HepG2 (cell line): ENCODE results near the gene TLCD3B. TPM values are rescaled to one million over a fixed set of nuclear protein-coding genes. Genes with fewer than 3 reads are reported as not detected.
A peak's percentile ranks its signal among the peaks of the same experiment; 100 is the strongest.

ENCODE experiments used
- ELF3 ChIP-seq: IDR thresholded peaks from 2 replicates; pipeline ENCODE4 v1.6.1; 2016; ENCODE audit warnings: missing genetic modification reagents, missing compliant biosample characterization
- MIER3 ChIP-seq: IDR thresholded peaks from 2 replicates; pipeline ENCODE4 v1.6.1; 2016; ENCODE audit warnings: missing compliant biosample characterization, borderline replicate concordance
- MIXL1 ChIP-seq: IDR thresholded peaks from 2 replicates; pipeline ENCODE4 v1.6.1; 2016
- NKX3-1 ChIP-seq: sonication (generic); formaldehyde crosslinking; IDR thresholded peaks from 2 replicates; pipeline ENCODE4 v1.5.0; 2020; ENCODE audit warnings: missing genetic modification reagents
- NONO ChIP-seq, 2 experiments: fragments of 450-650 bp in 1 of 2; sonication (generic) in 1 of 2; formaldehyde crosslinking in 1 of 2; IDR thresholded peaks in 1 of 2; conservative IDR thresholded peaks in 1 of 2; 2 replicates each; pipeline versions ENCODE4 v1.6.1 to v1.8.0; 2017 to 2022; ENCODE audit warnings: mild to moderate bottlenecking in 1 of 2, missing genetic modification reagents in 1 of 2, moderate library complexity in 1 of 2
- RCOR2 ChIP-seq: IDR thresholded peaks from 2 replicates; pipeline ENCODE4 v1.6.1; 2016; ENCODE audit warnings: missing biosample characterization, missing genetic modification reagents
- SPEN ChIP-seq: sonication (generic); formaldehyde crosslinking; IDR thresholded peaks from 2 replicates; pipeline ENCODE4 v1.5.1; 2020; ENCODE audit warnings: low read depth, mild to moderate bottlenecking, missing genetic modification reagents
- ZNF138 ChIP-seq: sonication (generic); formaldehyde crosslinking; IDR thresholded peaks from 2 replicates; pipeline ENCODE4 v1.5.0; 2020; ENCODE audit warnings: mild to moderate bottlenecking, low read depth, missing genetic modification reagents
- ZNF670 ChIP-seq: sonication (generic); formaldehyde crosslinking; IDR thresholded peaks from 2 replicates; pipeline ENCODE4 v1.8.0; 2022; ENCODE audit warnings: mild to moderate bottlenecking, missing genetic modification reagents, borderline replicate concordance
- ZZZ3 ChIP-seq: sonication (generic); formaldehyde crosslinking; IDR thresholded peaks from 2 replicates; pipeline ENCODE4 v1.4.0; 2020; ENCODE audit warnings: missing genetic modification reagents, mild to moderate bottlenecking, borderline replicate concordance
- polyA plus RNA-seq, 8 experiments: library from polyadenylated mRNA; depleted of rRNA in 3 of 8; stranded (reverse) in 7 of 8; unstranded in 1 of 8; fragments of >200 nt; fragmentation: Illumina TruSeq in 4 of 8; extraction: Trizol in 4 of 8; gene quantifications; 2 replicates each; pipeline versions ENCODE4 v1.2.1 to v1.2.3, GENCODE V29; 2011 to 2016; ENCODE audit warnings: low read depth in 4 of 8, missing spikeins in 1 of 8, mixed read lengths in 1 of 8; ENCODE audit not compliant: insufficient read depth in 1 of 8
- total RNA-seq, 5 experiments: library from RNA; depleted of rRNA; stranded (reverse); fragments of >200 nt; fragmentation: Illumina TruSeq; extraction: Trizol; gene quantifications; 2 replicates each; pipeline ENCODE4 v1.2.3, GENCODE V29; 2016; ENCODE audit warnings: low read depth in 1 of 5
- TF ChIP-seq, protein P1 (sequence below): sonication (generic); formaldehyde crosslinking; IDR thresholded peaks from 2 replicates; pipeline ENCODE4 v1.5.1; 2020; ENCODE audit warnings: mild to moderate bottlenecking, missing genetic modification reagents, moderate library complexity
- TF ChIP-seq, protein P2 (sequence below): sonication (generic); formaldehyde crosslinking; IDR thresholded peaks from 2 replicates; pipeline ENCODE4 v1.5.1; 2020; ENCODE audit warnings: mild to moderate bottlenecking, moderate library complexity, missing genetic modification reagents
- TF ChIP-seq, protein P3 (sequence below): sonication (generic); formaldehyde crosslinking; IDR thresholded peaks from 2 replicates; pipeline ENCODE4 v1.4.0; 2020; ENCODE audit warnings: missing genetic modification reagents
- TF ChIP-seq, protein P4 (sequence below): sonication (generic); formaldehyde crosslinking; IDR thresholded peaks from 2 replicates; pipeline ENCODE4 v1.5.0; 2020; ENCODE audit warnings: mild to moderate bottlenecking, missing genetic modification reagents

Gene TLCD3B
- total and polyA plus RNA-seq, 2 of the 13 experiments (the other 11 are each of a cell fraction or from before 2014, with no cell fraction given): not detected

DNA sequence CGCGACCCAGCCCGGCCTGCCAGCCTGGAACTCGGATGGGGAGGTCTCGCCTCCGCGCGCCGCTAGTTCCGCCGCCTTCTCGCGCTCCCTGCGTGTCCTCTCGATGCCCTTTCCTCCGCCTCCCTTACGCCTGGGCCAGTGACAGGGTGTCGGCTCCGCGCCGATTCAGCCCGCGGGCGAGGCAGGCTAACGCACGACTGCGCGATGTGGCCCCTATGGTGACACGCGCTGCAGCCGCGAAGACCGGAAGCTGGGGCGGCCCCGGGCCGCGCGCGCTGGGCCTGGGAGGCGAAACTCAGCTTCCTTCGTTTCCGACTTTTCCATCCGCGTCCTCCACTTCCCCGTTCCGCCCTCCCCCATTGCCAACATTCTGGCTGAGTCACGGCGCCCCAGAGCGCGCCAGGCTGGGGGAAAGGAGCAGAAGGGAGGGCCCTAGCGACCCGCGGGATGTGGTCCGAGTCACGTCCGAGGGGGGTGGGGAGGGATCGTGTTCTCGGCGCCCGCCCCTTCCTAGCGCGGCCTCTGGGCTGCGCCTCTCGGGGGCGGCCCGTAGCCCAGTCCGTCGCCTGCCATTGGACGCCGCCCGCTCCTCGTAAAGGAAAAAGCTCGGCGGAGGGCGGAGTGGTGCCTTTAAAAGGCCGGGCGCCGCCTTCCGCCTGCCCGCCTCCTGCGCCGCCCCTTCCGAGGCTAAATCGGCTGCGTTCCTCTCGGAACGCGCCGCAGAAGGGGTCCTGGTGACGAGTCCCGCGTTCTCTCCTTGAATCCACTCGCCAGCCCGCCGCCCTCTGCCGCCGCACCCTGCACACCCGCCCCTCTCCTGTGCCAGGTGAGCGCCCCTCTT is 34.3 kb upstream of the TLCD3B start, which contains the start of gene ALDOA (continued):
- TF ChIP-seq, protein P1, sequence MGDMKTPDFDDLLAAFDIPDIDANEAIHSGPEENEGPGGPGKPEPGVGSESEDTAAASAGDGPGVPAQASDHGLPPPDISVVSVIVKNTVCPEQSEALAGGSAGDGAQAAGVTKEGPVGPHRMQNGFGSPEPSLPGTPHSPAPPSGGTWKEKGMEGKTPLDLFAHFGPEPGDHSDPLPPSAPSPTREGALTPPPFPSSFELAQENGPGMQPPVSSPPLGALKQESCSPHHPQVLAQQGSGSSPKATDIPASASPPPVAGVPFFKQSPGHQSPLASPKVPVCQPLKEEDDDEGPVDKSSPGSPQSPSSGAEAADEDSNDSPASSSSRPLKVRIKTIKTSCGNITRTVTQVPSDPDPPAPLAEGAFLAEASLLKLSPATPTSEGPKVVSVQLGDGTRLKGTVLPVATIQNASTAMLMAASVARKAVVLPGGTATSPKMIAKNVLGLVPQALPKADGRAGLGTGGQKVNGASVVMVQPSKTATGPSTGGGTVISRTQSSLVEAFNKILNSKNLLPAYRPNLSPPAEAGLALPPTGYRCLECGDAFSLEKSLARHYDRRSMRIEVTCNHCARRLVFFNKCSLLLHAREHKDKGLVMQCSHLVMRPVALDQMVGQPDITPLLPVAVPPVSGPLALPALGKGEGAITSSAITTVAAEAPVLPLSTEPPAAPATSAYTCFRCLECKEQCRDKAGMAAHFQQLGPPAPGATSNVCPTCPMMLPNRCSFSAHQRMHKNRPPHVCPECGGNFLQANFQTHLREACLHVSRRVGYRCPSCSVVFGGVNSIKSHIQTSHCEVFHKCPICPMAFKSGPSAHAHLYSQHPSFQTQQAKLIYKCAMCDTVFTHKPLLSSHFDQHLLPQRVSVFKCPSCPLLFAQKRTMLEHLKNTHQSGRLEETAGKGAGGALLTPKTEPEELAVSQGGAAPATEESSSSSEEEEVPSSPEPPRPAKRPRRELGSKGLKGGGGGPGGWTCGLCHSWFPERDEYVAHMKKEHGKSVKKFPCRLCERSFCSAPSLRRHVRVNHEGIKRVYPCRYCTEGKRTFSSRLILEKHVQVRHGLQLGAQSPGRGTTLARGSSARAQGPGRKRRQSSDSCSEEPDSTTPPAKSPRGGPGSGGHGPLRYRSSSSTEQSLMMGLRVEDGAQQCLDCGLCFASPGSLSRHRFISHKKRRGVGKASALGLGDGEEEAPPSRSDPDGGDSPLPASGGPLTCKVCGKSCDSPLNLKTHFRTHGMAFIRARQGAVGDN: peak; percentile 99
- peak; percentile 93 for TF ChIP-seq ZNF138
- TF ChIP-seq ZNF670: peak; percentile 96; the same call in 1 of the 2 replicates
- peak; percentile 89 for TF ChIP-seq NKX3-1
- TF ChIP-seq ZZZ3 (CRISPR knock-in tag): peak; percentile 86; the same call in 1 of the 2 replicates
- no peak for TF ChIP-seq NONO (IDR thresholded peaks at IDR 0.05)
- peak; percentile 97 for TF ChIP-seq NONO (CRISPR knock-in tag; conservative IDR thresholded peaks at IDR 0.05)
- TF ChIP-seq MIER3 (CRISPR knock-in tag): peak; percentile 86; the same call in 1 of the 2 replicates
- peak; percentile 60; the same call in 1 of the 2 replicates for TF ChIP-seq MIXL1 (CRISPR knock-in tag)
- TF ChIP-seq, protein P2, sequence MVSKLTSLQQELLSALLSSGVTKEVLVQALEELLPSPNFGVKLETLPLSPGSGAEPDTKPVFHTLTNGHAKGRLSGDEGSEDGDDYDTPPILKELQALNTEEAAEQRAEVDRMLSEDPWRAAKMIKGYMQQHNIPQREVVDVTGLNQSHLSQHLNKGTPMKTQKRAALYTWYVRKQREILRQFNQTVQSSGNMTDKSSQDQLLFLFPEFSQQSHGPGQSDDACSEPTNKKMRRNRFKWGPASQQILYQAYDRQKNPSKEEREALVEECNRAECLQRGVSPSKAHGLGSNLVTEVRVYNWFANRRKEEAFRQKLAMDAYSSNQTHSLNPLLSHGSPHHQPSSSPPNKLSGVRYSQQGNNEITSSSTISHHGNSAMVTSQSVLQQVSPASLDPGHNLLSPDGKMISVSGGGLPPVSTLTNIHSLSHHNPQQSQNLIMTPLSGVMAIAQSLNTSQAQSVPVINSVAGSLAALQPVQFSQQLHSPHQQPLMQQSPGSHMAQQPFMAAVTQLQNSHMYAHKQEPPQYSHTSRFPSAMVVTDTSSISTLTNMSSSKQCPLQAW (CRISPR knock-in tag): peak; percentile 99
- TF ChIP-seq RCOR2 (CRISPR knock-in tag): 0 out of 2 replicates have a peak, but pooled peaks have one; percentile 66
- peak; percentile 99 for TF ChIP-seq ELF3 (CRISPR knock-in tag)
- TF ChIP-seq, protein P3, sequence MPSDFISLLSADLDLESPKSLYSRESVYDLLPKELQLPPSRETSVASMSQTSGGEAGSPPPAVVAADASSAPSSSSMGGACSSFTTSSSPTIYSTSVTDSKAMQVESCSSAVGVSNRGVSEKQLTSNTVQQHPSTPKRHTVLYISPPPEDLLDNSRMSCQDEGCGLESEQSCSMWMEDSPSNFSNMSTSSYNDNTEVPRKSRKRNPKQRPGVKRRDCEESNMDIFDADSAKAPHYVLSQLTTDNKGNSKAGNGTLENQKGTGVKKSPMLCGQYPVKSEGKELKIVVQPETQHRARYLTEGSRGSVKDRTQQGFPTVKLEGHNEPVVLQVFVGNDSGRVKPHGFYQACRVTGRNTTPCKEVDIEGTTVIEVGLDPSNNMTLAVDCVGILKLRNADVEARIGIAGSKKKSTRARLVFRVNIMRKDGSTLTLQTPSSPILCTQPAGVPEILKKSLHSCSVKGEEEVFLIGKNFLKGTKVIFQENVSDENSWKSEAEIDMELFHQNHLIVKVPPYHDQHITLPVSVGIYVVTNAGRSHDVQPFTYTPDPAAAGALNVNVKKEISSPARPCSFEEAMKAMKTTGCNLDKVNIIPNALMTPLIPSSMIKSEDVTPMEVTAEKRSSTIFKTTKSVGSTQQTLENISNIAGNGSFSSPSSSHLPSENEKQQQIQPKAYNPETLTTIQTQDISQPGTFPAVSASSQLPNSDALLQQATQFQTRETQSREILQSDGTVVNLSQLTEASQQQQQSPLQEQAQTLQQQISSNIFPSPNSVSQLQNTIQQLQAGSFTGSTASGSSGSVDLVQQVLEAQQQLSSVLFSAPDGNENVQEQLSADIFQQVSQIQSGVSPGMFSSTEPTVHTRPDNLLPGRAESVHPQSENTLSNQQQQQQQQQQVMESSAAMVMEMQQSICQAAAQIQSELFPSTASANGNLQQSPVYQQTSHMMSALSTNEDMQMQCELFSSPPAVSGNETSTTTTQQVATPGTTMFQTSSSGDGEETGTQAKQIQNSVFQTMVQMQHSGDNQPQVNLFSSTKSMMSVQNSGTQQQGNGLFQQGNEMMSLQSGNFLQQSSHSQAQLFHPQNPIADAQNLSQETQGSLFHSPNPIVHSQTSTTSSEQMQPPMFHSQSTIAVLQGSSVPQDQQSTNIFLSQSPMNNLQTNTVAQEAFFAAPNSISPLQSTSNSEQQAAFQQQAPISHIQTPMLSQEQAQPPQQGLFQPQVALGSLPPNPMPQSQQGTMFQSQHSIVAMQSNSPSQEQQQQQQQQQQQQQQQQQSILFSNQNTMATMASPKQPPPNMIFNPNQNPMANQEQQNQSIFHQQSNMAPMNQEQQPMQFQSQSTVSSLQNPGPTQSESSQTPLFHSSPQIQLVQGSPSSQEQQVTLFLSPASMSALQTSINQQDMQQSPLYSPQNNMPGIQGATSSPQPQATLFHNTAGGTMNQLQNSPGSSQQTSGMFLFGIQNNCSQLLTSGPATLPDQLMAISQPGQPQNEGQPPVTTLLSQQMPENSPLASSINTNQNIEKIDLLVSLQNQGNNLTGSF (CRISPR knock-in tag): 0 out of 2 replicates have a peak, but pooled peaks have one; percentile 59
- TF ChIP-seq, protein P4, sequence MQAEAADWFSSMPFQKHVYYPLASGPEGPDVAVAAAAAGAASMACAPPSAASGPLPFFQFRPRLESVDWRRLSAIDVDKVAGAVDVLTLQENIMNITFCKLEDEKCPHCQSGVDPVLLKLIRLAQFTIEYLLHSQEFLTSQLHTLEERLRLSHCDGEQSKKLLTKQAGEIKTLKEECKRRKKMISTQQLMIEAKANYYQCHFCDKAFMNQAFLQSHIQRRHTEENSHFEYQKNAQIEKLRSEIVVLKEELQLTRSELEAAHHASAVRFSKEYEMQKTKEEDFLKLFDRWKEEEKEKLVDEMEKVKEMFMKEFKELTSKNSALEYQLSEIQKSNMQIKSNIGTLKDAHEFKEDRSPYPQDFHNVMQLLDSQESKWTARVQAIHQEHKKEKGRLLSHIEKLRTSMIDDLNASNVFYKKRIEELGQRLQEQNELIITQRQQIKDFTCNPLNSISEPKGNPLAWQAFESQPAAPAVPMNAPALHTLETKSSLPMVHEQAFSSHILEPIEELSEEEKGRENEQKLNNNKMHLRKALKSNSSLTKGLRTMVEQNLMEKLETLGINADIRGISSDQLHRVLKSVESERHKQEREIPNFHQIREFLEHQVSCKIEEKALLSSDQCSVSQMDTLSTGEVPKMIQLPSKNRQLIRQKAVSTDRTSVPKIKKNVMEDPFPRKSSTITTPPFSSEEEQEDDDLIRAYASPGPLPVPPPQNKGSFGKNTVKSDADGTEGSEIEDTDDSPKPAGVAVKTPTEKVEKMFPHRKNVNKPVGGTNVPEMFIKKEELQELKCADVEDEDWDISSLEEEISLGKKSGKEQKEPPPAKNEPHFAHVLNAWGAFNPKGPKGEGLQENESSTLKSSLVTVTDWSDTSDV: peak; percentile 98
- peak; percentile 98 for TF ChIP-seq SPEN (CRISPR knock-in tag)
